ENCODE results near the gene PRRX2. TPM values are rescaled to one million over a fixed set of nuclear protein-coding genes. Genes with fewer than 3 reads are reported as not detected.
A peak's percentile ranks its signal among the peaks of the same experiment; 100 is the strongest.

The PRRX2 gene
- total and polyA plus RNA-seq, 2 of the 4 experiments (the other 2 are of a cell fraction), result 12.7 to 35.5 TPM

- peaks cover 27% of the 10 kb centered on the region for H3K4me1 ChIP-seq (ENCODE audit: control insufficient read depth, insufficient read depth, low read length)
- peak overlapping the region; percentile 91 for H2AFZ ChIP-seq (replicated peaks; ENCODE audit: low read length, poor library complexity)
- peak overlapping the region; percentile 81 for H2BK5ac ChIP-seq (ENCODE audit: low read depth, low read length, poor library complexity, severe bottlenecking)
- BruUV-seq (replicated peaks), result no TSS peak
- no peak overlapping the region for H3K23ac ChIP-seq (ENCODE audit: low read depth, low read length)
- H4K91ac ChIP-seq (ENCODE audit: insufficient read depth, low read depth, low read length), result peak overlapping the region; percentile 63; the same call in 1 of the 2 replicates
- peak overlapping the region; percentile 69; the same call in 1 of the 2 replicates for H2BK20ac ChIP-seq (ENCODE audit: low read depth, low read length)
- peaks cover 17% of the 10 kb centered on the region for H3K9me1 ChIP-seq (ENCODE audit: insufficient read depth, low read length)
- H3K79me1 ChIP-seq (ENCODE audit: low read depth in 1 of 2, low read length in 2 of 2), result peaks cover 13 to 45% of the 10 kb centered on the region in 2 experiments; a peak in 3 of 4 replicates
- dilution Hi-C loops (cut with HindIII; ENCODE audit: low sequenced_read_pairs, unreplicated experiment), result no loop called here
- H3K4ac ChIP-seq (ENCODE audit: low read depth, low read length), result peak overlapping the region; percentile 87
- H4K20me1 ChIP-seq (ENCODE audit: insufficient read depth, low read length), result peaks cover 26% of the 10 kb centered on the region
- H3K27me3 ChIP-seq (ENCODE audit: control insufficient read depth, insufficient read depth, low read length), result no peaks in the 10 kb centered on the region
- intact Hi-C loops (cut with micrococcal nuclease), result loop anchor here (1.0 kb wide), 1 partner anchor 485 kb away; no protein-coding TSS in a partner anchor
- H2BK120ac ChIP-seq (ENCODE audit: low read depth, low read length), result peak overlapping the region; percentile 58; the same call in 1 of the 2 replicates
- ATAC-seq (ENCODE audit: low read depth), result no peak
- no peak overlapping the region for H3K14ac ChIP-seq (replicated peaks; ENCODE audit: low read depth, low read length)
- no peak overlapping the region for H3K4me2 ChIP-seq (ENCODE audit: low read depth, low read length)
- H3K9ac ChIP-seq (ENCODE audit: low read depth, low read length), result no peak overlapping the region
- DNase-seq, result peak; percentile 53
- peaks cover 3% of the 10 kb centered on the region; the same call in 1 of the 2 replicates for H3K36me3 ChIP-seq (ENCODE audit: control insufficient read depth, insufficient read depth, low read length)
- H3K4me3 ChIP-seq (ENCODE audit: insufficient read depth, low read depth, low read length), result no peak overlapping the region
- POLR2A ChIA-PET (ENCODE audit: unreplicated experiment), result interaction anchor here (0.7 to 1.4 kb wide), 3 partner anchors 484 to 493 kb away, joined by 3 to 4 read pairs (median 4); no protein-coding TSS in a partner anchor
- peak overlapping the region; percentile 51 for H3K27ac ChIP-seq (ENCODE audit: insufficient read depth, low read length)
- H3K18ac ChIP-seq (ENCODE audit: low read depth, low read length), result peak overlapping the region; percentile 57; the same call in 1 of the 2 replicates
- CTCF ChIA-PET, result interaction anchor here (0.5 to 3.1 kb wide), 10 partner anchors 10 to 854 kb away, joined by 3 to 26 read pairs (median 4); no protein-coding TSS in a partner anchor
- H2AK5ac ChIP-seq (ENCODE audit: low read depth, low read length), result peak overlapping the region; percentile 89; the same call in 1 of the 2 replicates
- H2BK15ac ChIP-seq (ENCODE audit: low read depth, low read length), result 0 out of 3 replicates have a peak overlapping the region, but pooled peaks have one; percentile 15
- peak overlapping the region; percentile 18 to 92; a peak in 3 of 4 replicates for H4K8ac ChIP-seq (ENCODE audit: low read depth in 2 of 2, low read length in 2 of 2)
- no peak overlapping the region for H2AK9ac ChIP-seq (replicated peaks; ENCODE audit: low read depth, low read length, poor library complexity)
- H3K9me3 ChIP-seq (ENCODE audit: control insufficient read depth, insufficient read depth, low read length), result no peaks in the 10 kb centered on the region
- peak overlapping the region; percentile 75; the same call in 1 of the 2 replicates for H4K5ac ChIP-seq (ENCODE audit: low read depth, low read length)
- no CpG with 5 or more reads among the region's 12 CpGs for WGBS, 2 experiments (ENCODE audit: extremely low coverage in 2 of 2, insufficient read length in 1 of 2)
- in situ Hi-C loops (cut with MboI; ENCODE audit: low sequenced_read_pairs), result no loop called here
- H3K56ac ChIP-seq (ENCODE audit: extremely low read depth, insufficient read depth, low read length), result no peak overlapping the region
- TF ChIP-seq RFX5 (IDR thresholded peaks at IDR 0.05; ENCODE audit: low read depth, low read length), result no peak
- TF ChIP-seq MAFK (IDR thresholded peaks at IDR 0.05; ENCODE audit: low read depth, low read length), result no peak
- TF ChIP-seq USF2 (IDR thresholded peaks at IDR 0.05; ENCODE audit: low read depth, low read length), result no peak
- no peak for TF ChIP-seq ELK1 (IDR thresholded peaks at IDR 0.05; ENCODE audit: borderline replicate concordance, low read depth, low read length)
- TF ChIP-seq CEBPB (IDR thresholded peaks at IDR 0.05; ENCODE audit: low read depth, low read length), result no peak
- no peak for TF ChIP-seq POLR2A (IDR thresholded peaks at IDR 0.05; ENCODE audit: low read depth, low read length)
- TF ChIP-seq CHD1 (IDR thresholded peaks at IDR 0.05; ENCODE audit: low read depth, low read length), result no peak
- no peak for TF ChIP-seq MXI1 (IDR thresholded peaks at IDR 0.05; ENCODE audit: borderline replicate concordance, low read depth, low read length)
- peak; percentile 59 for TF ChIP-seq SMC3 (IDR thresholded peaks at IDR 0.05; ENCODE audit: low read depth, low read length)
- peak; percentile 43; the same call in 1 of the 2 replicates for TF ChIP-seq MAZ (IDR thresholded peaks at IDR 0.05; ENCODE audit: borderline replicate concordance, low read depth, low read length)
- no peak for TF ChIP-seq RCOR1 (IDR thresholded peaks at IDR 0.05; ENCODE audit: insufficient replicate concordance, low read length)
- peak; percentile 74 for TF ChIP-seq CTCF (conservative IDR thresholded peaks at IDR 0.05; ENCODE audit: low read depth, low read length)
- no peak for TF ChIP-seq NFE2L2 (IDR thresholded peaks at IDR 0.05; ENCODE audit: low read depth, low read length)
- TF ChIP-seq RAD21 (IDR thresholded peaks at IDR 0.05; ENCODE audit: low read length), result peak; percentile 67
These were observed 41.2 kb upstream of the PRRX2 start for GRCh38 chr9:129624168-129624759.

Data from IMR-90 (cell line).